Prostate gland (tissue), 2 donors: Measurements from ENCODE around the gene GPSM1. TPM values are rescaled to one million over a fixed set of nuclear protein-coding genes. Genes with fewer than 3 reads are reported as not detected.

ENCODE experiments used
- DNase-seq: peaks from one replicate; pipeline ENCODE4 v3.0.0-alpha.2; 2019; ENCODE audit warnings: low spot score
- H3K27ac ChIP-seq, 2 donors: fragments of 200-600 bp; sonication (generic); 2 replicates each; pipeline ENCODE4 v1.5.1; 2017 to 2019
- H3K27me3 ChIP-seq: fragments of 200-600 bp; sonication (generic); replicated peaks from 2 replicates; pipeline ENCODE4 v1.5.1; 2019; ENCODE audit not compliant: insufficient read depth
- H3K36me3 ChIP-seq, 2 donors: fragments of 200-600 bp; sonication (generic); 1 replicate in 1 of 2; 2 replicates in 1 of 2; pipeline versions ENCODE4 v1.5.1 to v1.8.1; 2017 to 2019
- H3K4me1 ChIP-seq: fragments of 200-600 bp; sonication (generic); replicated peaks from 2 replicates; pipeline ENCODE4 v1.5.1; 2019
- H3K4me3 ChIP-seq, 2 donors: fragments of 200-600 bp; sonication (generic); 2 replicates each; pipeline ENCODE4 v1.5.1; 2017 to 2019
- H3K9me3 ChIP-seq: fragments of 200-600 bp; sonication (generic); 2 replicates; pipeline ENCODE4 v1.5.1; 2017
- POLR2A ChIP-seq: fragments of 450-650 bp; IDR thresholded peaks from one replicate; pipeline ENCODE4 v1.6.1; 2016; ENCODE audit warnings: antibody characterized with exemption, mild to moderate bottlenecking
- POLR2AphosphoS5 ChIP-seq: sonication (generic); formaldehyde crosslinking; IDR thresholded peaks from one replicate; pipeline ENCODE4 v1.6.1; 2017; ENCODE audit warnings: antibody characterized with exemption
- WGBS: methylation state at CpG from one replicate; pipeline ENCODE4 v1.1.5; 2018; 5-methylcytosine and 5-hydroxymethylcytosine counted together
- intact Hi-C: fragments of 100-400 bp; cut with DNase I; formaldehyde crosslinking; loops from one replicate; pipeline ENCODE4 v1.14.2; 2022
- total RNA-seq, 2 donors: library from RNA; depleted of rRNA; stranded (reverse); fragments of >200 nt; gene quantifications; one replicate each; pipeline ENCODE4 v1.1.0, GENCODE V29; 2016
- TF ChIP-seq, protein P1 (sequence below), 4 experiments: fragments of 200-600 bp in 2 of 4; fragments of 450-650 bp in 2 of 4; sonication (generic) in 2 of 4; IDR thresholded peaks; 1 replicate in 3 of 4; 2 replicates in 1 of 4; pipeline ENCODE4 v1.5.1; 2016 to 2019; ENCODE audit warnings: antibody characterized with exemption in 4 of 4, mild to moderate bottlenecking in 2 of 4, moderate library complexity in 2 of 4

The GPSM1 gene
- total RNA-seq, 2 donors from 2014 or later, result 11.3 to 89.2 TPM

DNA sequence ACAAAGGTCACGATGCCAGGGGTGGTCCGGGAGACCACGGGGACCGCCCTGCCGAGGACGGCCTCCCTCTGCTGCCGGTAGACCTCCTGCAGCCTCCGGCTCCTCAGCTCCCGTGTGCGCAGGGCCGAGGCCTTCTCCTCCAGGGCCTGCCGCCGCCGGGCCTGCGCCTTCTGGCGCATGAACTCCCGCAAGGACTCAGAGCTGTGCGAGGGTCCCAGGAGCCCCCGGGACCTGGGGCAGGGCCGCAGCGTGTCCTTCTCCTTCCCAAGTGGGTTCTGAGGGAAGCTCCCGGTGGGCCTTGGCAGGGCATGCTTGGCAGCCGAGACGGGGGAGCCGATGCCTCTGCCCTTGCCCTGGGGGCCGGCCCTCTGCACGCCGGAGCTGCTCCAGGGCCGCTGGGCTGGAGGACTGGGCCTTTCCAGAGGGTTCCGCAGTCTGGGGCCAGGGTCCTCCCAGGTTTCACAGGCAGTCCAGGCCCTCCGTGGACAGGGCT is 36.8 kb upstream of the GPSM1 start:
- H3K4me1 ChIP-seq, result no peaks in the 10 kb centered on the region
- WGBS, result 94% methylated on average over 28 of the region's 31 CpGs
- TF ChIP-seq, protein P1, sequence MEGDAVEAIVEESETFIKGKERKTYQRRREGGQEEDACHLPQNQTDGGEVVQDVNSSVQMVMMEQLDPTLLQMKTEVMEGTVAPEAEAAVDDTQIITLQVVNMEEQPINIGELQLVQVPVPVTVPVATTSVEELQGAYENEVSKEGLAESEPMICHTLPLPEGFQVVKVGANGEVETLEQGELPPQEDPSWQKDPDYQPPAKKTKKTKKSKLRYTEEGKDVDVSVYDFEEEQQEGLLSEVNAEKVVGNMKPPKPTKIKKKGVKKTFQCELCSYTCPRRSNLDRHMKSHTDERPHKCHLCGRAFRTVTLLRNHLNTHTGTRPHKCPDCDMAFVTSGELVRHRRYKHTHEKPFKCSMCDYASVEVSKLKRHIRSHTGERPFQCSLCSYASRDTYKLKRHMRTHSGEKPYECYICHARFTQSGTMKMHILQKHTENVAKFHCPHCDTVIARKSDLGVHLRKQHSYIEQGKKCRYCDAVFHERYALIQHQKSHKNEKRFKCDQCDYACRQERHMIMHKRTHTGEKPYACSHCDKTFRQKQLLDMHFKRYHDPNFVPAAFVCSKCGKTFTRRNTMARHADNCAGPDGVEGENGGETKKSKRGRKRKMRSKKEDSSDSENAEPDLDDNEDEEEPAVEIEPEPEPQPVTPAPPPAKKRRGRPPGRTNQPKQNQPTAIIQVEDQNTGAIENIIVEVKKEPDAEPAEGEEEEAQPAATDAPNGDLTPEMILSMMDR (IDR thresholded peaks at IDR 0.05), result no peak
- TF ChIP-seq POLR2A, result no peak
- TF ChIP-seq POLR2AphosphoS5, result no peak
- no peaks in the 10 kb centered on the region for H3K36me3 ChIP-seq
- intact Hi-C loops, result no loop called here
- no peak overlapping the region for H3K27ac ChIP-seq
- DNase-seq, result no peak
- H3K27me3 ChIP-seq, result no peaks in the 10 kb centered on the region
- no peak overlapping the region for H3K4me3 ChIP-seq
- no peaks in the 10 kb centered on the region for H3K9me3 ChIP-seq

DNA sequence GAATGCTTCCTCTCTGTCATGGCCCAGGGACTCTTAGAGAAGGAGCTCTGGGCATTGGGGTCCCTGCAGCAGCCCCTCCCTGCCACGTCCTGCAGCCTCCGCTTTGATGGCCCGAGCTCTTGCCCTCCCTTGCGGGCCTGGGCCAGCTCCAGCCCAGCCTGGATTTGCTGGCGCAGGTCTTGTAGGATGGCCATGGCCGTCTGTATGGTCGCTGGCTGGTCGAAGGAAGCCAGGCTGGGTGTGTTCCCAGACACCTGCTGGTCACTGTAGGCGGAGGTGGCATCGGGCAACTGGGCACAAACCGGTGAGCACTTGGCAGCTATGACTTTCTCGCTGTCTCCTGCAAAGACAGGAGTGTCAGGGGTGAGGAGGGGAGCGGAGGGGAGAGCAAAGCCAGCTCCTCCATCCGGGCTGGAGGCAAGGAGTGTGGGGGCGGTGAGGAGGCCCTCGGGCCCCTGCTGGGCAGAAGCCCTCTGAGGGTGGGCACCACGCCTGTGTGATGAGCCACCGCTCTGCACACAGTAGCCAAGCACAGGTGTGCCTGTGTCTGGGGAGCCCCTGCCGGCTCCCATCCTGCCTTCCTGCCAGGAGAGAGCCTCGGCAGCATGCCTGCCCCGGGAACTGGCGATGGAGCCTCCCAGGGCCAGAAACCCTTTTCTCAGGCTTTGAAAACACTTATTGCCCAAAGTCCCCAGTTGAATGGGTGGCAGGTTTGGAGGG is 35.9 kb upstream of the GPSM1 start:
- intact Hi-C loops, result no loop called here
- WGBS, result 85% methylated on average over 20 of the region's 22 CpGs
- H3K4me3 ChIP-seq, result no peak overlapping the region
- H3K36me3 ChIP-seq, result no peaks in the 10 kb centered on the region
- DNase-seq, result no peak
- no peaks in the 10 kb centered on the region for H3K27me3 ChIP-seq
- H3K4me1 ChIP-seq, result no peaks in the 10 kb centered on the region
- H3K27ac ChIP-seq, result no peak overlapping the region
- TF ChIP-seq, protein P1 (IDR thresholded peaks at IDR 0.05), result no peak
- TF ChIP-seq POLR2A (no peak), POLR2AphosphoS5 (no peak)
- H3K9me3 ChIP-seq, result no peaks in the 10 kb centered on the region

DNA sequence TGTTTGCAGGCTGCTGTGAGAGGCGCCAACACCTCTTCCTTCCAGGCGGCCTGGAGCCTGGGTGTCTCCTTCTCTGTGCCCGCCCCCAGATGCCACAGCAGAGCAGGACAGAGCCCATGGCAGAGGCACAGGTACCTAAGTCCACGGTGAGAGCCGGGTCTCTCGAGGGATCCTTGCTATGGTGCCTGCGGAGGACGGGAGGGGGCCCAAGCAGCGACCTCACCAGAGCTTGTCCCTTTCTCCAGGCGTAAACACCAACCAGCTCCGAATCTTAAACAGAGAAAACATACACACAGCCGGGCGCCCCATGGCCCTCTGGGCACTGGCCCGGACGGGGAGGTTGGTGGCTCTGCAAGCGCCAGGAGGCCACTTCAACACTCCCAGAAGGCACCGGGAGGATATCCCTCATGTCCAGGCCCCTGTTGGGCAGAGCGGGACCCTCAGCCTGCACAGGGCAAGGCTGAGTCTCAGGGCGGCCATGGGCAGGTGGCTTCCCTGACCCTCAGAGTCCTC is 35.3 kb upstream of the GPSM1 start:
- 86% methylated on average over 19 of the region's 19 CpGs for WGBS
- intact Hi-C loops, result no loop called here
- Histone ChIP-seq H3K4me3 (no peak overlapping the region), H3K36me3 (no peaks in the 10 kb centered on the region), H3K9me3 (no peaks in the 10 kb centered on the region), H3K27me3 (no peaks in the 10 kb centered on the region), H3K4me1 (no peaks in the 10 kb centered on the region), H3K27ac (no peak overlapping the region)
- DNase-seq, result no peak
- TF ChIP-seq POLR2AphosphoS5 (no peak), POLR2A (no peak)
- TF ChIP-seq, protein P1 (IDR thresholded peaks at IDR 0.05), result no peak

DNA sequence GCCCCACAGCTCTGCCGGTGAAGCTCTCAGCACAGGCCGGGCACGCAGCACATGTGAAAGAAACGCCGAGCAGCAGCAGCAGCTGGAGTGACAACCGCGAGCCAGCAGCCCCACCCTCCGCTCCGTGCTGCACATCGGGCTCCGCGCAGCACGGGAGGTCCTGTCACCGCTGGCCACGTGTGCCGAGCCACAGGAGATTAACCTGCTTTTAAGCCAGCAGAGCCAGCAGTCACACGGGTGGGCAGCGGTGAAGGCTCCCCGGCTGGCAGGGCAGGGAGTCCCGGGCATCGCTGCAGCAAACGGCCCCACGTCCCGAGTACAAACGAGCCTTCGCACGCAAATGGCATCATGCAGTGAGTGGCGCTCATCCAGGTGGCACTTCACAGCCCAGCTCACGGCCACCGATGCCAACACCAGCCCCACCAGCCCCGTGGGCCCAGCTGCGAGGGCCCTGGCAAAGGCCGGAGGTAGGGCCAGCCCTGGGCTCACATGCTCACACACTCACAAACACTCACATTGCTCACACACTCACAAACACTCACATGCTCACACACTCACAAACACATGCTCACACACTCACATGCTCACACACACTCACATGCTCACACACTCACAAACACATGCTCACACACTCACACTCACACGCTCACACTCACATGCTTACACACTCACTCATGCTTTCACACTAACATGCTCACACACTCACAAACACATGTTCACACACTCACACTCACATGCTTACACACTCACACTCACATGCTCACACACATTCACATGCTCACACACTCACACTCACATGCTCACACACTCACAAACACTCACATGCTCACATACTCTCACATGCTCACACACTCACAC is 34.5 kb upstream of the GPSM1 start:
- no peaks in the 10 kb centered on the region for H3K9me3 ChIP-seq
- H3K27ac ChIP-seq, result no peak overlapping the region
- H3K36me3 ChIP-seq, result no peaks in the 10 kb centered on the region
- no peak for DNase-seq
- intact Hi-C loops, result no loop called here
- TF ChIP-seq, protein P1 (IDR thresholded peaks at IDR 0.05), result no peak
- TF ChIP-seq POLR2AphosphoS5, result no peak
- TF ChIP-seq POLR2A, result no peak
- no peaks in the 10 kb centered on the region for H3K4me1 ChIP-seq
- H3K27me3 ChIP-seq, result no peaks in the 10 kb centered on the region
- 33% methylated on average over 25 of the region's 34 CpGs for WGBS
- H3K4me3 ChIP-seq, result no peak overlapping the region
